Effector CD4-positive, alpha-beta T cell (primary cell): ENCODE data around the gene TJP2.
"Not testable (repeated sequence)": the region's sequence is repeated elsewhere in the genome, so short reads cannot be mapped to it uniquely, and the experiment has no call there.

Experiments used
- DNase-seq: peaks from one replicate; pipeline ENCODE4 v3.0.0-alpha.2; 2020

Gene TJP2

DNA sequence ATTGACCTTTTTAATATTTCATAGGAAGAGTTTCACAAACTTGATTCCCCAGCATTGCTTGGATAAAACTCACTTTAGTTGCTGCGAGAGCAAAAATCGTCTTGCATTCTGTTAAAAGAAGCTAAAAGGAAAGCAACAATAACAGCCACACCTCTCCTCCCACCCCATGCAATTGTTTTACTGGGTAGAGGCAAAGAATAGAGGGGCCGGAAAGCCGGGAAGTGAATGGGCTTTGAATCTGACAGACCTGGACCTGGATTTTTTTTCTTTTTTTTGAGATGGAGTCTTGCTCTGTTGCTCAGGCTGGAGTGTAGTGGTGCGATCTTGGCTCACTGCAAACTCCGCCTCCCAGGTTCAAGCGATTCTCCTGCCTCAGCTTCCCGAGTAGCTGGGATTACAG, 9.5 kb upstream of the TJP2 start:
- not testable (repeated sequence) for DNase-seq

DNA sequence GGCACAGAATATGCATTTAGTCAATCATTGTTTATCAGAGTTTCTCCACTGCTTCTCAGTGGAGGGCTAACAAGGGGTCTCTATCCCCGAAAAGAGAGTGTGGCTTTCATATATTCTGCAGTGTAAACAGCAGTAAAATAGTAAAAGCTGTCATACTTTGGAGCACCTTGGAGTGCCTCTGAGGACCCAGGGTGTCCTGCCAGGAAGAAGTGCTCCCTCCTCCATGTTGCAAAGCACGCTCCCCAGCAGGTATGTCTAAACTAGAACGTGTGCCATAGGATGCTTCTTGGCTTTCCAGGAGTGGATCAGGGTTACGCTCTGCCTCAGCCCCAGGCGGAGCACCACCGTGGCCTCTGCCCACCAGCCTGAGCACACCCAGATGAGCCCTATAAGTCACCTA, 8.5 kb upstream of the TJP2 start:
- no peak for DNase-seq

DNA sequence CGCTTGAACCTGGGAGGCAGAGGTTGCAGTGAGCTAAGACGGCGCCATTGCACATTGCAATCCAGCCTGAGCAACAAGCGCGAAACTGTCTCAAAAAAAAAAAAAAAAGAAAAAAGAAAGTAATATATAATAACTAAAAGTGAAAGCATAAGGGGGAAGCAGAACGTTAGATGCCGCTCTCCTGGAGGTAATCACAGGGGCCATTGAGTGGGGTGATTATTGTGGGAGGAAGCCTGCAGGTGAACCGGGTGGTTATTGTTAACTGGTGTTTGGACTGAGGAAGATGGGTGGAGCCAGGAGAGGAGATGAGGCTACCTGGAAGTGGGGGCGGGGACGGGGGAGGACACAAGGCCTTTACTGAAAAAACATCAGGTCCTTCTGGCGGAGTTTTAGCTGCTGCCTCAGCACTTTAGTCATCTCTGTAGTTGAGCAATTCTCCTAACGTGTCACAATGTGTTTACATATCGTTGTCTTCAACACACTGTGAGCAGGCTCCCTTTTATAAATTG, 5.3 kb upstream of the TJP2 start:
- DNase-seq, result no peak

DNA sequence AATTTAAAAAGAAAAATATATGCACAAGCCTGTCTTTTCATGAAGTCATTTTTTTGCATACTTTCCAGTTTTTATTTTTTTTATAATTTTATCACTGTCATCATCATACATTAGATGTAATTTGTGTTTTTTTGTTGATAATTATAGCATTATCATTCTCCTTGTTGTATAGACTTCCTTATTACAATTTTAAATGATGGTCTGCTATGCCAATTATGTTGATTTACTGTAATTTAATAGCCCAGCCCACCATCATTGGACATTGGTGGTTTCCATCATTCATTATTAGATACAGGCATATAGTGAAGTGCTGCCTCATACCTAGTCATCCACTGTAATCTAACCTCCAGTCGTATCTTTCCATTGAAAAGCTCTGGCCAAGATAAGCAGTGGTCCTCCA, 3.8 kb upstream of the TJP2 start:
- DNase-seq, result no peak

DNA sequence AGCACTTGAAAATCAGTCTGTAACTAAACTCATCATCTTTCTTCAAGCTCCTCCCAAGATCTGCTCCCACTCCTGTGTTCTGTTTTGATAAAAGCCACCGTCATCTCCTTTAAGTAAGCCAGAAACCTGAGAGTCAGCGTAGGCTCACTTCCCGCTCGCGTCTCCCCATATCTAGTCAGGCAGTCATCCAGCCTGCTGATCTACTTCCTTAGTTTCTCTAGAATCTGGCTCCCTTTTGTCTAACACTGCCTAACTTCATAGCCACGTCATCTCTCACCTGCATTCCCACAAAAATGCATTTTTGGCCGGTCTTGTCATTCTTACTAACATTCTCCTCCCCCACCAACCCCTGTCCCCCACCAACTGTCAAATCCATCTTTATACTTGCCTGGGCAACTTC, 3.0 kb upstream of the TJP2 start:
- DNase-seq, result no peak

DNA sequence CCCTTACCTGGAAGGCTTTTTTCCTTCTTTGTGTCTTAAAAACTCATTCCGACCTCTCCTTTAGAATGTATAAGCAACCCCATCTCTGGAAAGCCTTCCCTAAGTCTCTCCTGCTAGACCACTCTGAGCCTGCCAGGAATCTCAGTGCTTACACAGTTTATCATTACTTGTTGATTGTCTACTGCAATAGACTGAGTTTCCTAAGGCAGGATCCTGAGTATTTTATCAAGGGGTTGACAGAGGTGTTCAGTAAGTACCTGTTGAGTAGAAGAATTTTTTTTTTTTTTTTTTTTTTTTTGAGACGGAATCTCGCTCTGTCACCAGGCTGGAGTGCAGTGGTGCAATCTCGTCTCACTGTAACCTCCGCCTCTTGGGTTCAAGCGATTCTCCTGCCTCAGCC, 2.6 kb upstream of the TJP2 start:
- DNase-seq, result no peak

DNA sequence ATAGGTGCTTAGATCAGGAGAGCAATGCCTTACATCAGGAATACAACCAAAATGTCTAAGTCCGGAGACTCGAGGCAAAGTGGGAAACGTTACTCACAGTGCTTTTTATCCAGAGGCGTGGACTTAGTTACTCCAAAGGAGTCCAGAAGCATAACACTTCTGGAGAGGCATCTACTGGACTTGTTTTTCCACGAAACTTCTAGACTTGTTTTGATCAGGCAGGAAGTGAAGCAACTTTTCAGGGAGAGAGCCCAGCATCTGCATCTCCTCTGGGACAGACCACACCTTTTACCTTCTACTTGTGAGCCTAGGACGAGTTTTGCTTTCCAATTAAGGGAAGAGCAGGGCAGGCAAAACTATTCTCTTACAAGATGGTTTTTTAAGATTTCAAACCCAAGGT, 1.2 kb upstream of the TJP2 start:
- no peak for DNase-seq

DNA sequence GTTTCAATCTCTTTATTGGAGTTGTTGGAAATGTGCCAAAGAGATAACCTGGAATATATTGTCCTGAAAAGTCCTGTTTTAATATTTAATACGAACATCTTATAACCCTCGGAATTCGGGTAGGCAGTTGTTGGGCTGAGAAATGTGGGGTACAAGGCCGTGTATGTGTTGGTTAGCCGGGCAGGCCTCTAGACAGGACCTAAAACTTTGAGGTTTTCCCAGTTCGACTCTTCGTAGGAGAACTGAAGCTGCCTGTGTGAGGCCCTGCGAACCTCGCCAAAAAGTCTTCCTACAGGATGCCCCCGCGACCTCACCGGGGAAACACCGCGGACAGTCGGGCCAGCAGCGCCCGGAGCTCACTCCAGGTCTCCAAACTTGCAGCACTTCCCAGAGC, 583 bp upstream of the TJP2 start:
- no peak for DNase-seq

DNA sequence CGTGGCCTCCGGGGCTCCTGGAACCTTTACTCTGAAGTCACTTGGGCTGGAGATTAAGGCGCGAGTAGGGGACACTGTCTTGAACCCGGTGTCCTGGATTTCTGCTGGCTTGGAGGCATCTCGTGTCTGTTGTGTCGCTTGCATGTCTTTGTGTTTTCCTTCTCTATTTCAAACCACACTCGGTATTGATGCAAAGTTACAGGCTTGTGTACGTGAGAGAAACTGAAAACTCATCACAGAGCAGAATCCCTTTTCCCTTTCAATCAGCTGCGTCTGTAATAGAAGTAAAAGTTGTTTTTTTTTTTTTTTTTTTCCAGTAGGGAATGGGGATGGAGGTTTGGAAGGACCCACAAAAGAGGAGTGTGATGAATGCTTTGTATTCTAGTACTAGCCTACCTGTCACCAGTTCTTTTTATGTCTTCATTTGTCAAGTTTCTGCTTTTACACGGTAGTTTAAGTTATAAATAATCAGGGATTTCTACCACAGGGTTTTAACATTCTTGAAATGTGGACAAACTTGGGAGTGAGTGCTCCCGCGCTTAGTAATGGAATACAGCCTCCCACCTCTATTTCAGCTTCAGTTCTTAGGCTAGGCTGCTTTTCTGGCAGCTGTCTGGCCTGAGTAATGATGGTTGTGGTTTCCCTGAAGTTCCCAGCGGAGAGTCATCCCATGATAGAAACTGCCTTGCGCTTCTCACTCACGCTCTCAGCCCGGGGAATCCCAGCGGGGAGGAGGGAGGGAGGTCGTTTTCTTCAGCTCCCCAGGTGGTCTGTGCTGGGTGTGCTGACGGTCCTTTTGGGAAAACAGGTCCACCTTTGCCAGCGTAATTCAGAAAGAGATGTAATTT, 763 bp downstream of the TJP2 start:
- no peak for DNase-seq

DNA sequence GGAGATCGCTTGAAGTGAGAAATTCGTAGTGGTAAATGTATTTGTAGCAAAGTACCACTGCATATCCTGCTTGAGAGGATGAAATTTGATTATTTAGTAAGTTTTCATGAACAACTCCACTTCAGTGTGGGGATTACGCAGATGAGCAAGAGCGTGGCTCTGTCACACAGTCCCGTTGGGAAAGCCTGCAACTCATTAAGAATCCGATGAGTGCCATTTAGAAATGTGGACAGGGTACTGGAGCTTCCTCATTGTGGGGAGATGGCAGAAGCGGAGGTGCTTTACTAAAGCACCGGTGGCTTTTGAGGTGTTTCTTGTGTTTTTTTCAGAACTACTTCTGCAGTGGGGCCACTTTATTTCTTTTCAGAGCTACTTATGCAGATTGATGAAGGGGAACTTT, 1.4 kb downstream of the TJP2 start:
- DNase-seq, result no peak

DNA sequence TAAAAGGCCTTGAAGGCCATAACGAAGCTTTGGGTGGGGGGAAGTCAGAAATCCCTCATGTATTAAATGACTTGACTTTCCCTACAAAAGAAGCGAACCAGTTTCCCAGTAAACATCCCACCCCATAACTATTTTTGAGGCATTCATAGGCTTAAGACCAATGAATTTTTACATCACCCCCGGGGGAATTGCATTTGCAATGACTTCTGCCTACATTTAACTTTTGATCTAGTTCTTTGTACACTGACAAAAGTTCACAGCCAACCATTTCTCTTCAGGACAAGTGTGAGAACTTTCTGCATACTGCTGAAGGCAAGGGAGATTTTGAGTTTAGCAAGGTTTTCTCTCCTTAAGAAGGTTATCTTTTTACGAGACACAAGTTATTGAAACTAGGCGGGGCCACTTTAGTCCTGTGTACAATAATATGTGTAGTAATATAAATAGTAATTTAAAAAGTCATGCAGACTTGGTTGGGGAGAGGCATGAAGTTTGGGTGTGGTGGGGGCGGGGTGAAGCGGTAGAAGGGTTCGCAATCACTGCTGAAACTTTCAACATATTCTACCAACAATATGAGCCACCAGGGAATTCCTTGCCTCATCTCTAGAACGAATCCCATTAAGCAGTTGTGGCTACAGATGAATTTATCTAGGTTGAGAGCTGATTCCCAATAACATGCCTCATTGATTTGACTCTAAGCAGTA, 2.5 kb downstream of the TJP2 start:
- DNase-seq, result no peak

DNA sequence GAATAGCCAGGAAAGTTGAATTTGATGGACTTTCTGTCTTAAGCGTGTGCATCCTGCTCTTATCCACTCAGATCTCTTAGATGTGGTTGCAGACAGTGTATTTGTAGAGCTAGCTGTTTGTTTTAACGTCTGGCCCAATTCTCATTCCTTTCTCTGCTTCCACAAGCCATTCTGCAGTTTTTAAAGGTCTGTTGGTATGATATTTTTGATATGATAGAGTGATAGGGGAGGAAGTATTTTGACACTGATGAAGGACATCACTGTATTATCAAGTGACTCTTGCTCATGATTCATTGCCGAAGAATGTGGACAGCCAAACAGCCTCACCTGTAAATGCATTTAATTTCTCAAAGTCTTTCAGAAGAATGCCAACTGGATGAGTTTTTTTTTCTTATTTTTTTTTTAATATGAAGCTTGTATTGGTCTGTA, 4.5 kb downstream of the TJP2 start:
- DNase-seq, result no peak

DNA sequence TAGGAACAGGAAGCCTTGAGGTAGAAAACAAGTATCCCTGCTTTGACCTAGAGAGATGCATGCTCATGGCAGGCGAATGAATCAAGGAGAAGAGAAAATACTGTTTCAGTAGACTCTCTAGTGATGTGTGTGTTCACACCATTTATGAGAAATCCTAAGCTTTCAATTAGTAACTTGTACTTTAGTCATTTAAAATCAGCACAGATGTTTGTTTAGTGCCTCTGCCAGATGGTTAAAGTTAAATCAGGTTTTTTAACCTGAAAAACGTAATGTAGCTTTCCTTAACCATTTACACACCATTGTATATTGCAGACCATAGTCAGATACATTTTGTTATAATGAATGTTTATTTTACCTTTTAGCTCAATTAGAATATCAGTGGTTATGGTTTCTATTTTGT, 5.0 kb downstream of the TJP2 start:
- DNase-seq, result no peak

DNA sequence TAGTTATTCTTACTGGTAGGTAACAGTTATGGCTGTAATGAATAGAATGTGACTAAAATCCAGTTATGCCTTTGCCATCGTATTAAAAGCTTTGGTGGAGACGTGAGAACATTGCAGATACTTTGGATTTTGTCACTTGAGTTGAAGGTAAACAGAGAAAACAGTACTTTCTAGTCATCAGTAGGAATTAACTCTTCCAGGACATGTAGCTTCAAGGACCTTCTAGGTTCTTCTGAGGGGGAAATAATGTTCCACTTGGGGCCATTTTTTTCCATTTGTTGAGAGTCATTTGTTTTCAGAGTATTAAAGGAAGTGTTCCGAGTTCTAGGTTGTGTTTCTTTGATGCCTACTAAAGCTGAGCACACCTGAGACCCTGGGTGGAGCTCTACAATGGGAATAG, 6.1 kb downstream of the TJP2 start:
- no peak for DNase-seq

DNA sequence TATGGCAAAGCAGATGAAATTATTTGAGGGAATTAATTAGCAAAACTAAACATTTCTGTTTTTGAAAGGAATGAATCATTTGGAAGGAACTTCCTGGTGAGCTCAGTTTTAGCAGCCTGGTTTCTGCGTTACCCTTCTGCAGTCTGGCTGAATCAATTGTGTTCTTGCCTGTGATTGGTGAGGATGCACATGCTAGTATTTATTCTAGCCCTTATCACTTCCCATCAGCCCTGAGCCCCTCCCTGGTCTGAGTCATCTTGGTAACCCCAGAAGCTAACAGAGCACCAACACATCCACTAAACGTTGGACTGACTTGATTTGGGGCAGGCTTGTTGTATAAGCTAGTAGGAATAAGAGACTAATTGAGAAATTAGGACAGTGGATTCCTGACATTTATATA, 6.6 kb downstream of the TJP2 start:
- no peak for DNase-seq

DNA sequence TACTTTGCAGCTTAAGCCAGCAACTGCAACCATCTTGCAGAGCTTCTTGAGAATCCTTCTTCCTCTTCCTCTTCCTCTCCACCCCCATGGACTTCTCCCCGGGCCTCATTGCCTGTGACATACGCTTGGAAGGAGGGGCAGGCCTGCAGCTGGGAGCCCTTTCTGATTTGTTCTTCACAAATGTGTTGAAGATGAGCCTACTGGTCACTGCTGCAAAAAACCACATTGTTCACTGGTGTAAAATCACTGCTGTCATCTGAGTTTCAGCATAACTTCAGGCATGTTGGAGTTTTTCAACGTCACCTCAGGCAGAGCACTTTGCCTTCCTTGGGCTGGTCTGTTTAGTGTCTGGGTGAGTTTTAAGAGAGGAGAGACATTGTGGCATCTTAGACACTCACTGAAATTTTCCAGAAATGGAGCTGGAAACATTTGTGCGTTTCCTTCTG, 7.9 kb downstream of the TJP2 start:
- DNase-seq, result no peak

DNA sequence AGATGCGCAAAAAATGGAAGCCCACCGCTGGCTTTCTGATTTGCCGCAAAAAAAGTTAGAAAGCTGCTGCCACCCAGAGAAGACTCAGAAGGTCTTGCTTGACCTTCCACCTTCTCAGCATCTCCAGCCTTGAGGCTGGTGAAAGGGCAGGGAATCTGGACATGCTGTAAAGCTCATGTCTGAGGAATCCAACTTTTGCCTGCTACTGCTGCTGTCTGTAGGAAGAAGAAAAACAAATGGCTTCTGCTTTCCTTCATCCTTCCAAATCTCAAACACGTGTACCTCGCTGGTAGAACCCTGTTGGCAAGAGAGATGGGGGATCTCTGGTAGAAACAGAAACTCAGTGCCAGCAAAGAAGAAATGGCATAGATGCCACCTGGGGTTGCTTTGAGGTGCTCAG, 10.2 kb downstream of the TJP2 start:
- no peak for DNase-seq

DNA sequence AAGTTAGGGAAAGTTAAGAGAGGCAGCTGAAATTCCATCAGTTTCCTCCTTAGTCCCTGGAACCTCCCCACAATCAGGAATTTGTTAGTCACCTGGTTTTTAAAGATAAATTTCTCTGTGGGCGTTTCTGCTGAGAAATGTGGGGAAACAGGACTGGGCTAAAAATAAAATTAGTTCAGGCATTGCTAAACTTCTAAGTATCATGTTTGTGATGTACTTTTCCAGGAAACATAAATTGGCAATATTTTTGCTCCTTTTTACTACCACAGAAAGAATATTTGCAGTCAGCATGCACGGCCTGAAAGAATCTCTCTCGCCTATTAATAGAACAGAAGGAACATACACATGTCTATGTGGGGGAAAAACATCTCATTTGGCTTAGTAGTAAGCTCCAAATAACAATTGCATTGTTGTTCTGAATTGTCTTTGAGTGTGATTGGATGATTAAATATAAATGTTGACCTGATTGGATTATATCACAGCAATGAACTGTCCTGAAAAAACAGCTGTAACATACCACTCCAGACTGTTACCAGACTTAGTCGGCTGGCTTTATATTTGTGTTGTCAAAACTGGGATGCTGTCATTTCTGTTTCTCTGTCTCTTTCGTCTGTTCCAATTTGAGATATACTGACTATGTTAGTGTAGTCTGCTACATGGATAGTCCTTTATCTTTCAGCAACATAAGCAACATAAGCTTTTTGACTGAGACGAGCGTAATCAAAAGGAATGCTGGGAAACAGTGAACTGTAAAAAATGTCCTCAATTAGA, 12.9 kb downstream of the TJP2 start:
- no peak for DNase-seq

DNA sequence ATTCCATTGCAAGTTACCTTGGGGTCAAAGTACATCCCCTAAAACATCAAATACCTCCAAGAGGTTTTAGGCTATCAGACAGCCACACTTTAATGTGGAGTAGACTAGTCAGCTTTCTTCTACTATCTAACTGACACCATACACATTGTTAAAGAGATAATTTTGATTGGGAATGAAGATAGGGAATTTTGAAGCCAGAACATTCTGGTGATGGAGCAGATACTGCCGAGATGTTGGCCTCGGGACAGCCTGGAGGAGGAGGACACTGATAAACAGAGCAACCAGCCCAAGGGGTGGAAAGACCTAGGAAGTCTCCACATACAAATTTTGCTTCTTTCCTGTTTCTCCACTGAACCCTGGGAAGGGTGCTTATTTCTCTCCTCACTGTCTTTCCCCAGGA, 14.9 kb downstream of the TJP2 start:
- DNase-seq, result no peak

DNA sequence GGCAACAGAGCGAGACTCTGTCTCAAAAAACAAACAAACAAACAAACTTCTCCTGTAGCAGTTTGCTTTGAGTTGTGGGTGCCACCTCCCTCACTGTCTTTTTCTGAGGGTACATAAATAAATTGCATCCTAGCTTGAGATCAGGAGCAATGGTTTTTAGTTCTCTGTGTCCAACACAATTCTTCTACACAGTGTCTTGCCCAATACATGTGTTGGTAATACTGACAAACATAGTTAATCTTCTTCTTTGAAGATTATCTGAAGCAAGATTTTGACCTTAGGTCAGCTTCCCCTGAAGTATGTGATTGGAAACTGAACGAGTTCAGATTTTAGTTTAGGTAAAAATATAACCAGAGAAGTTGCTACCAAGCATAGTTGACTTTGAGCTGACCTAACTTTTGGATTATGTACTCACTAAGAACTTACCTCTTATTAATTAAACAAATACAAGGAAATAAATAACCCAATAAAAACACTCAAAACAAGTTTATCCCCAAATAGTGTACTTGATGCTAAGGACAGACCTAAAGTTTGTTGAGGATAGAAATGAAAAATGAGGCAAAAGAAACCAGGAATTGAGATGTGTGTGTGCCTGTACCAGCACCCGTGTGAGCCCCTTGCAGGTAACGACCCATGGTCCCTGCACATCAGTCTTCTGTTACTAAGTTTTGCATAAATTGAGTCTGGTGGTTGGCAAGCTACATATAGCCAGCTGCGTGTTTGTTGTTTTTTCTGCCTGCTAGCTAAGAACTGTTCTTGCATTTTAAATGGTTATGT, 16.2 kb downstream of the TJP2 start:
- no peak for DNase-seq

DNA sequence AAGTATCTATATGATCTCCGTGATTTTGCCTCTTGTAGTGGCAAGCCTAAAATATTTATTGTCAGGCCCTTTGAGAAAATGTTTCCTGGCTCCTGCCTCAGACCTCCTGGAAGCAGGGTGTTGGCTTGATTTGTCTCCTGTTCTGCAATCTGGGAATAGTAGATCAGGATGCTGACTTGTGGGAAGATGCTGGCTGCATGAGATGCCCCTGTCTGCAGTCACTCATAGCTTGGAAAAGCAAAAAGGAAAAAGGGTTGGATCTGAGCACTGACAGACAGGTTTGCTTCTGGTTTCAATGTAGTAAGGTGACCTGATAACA, 16.7 kb downstream of the TJP2 start:
- DNase-seq, result no peak

DNA sequence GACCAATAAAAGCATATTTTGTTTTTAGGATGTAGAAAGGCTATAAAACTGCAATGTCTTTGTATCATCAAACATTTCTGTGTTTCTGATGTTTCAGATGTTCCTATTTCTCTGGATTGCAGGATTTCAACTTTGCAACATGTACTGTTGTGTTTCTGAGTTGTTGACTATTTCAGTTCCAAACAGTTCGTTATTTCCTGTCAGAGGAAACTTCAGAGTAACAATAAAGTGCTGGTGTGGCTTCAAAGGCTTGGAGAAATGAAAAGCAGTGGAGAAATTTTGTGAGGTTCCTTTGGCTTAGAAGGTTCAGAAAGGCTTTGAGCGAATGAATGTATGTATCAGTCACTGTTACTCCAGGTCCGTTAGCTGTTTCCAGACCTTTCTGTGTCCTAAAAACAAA, 17.2 kb downstream of the TJP2 start:
- no peak for DNase-seq

DNA sequence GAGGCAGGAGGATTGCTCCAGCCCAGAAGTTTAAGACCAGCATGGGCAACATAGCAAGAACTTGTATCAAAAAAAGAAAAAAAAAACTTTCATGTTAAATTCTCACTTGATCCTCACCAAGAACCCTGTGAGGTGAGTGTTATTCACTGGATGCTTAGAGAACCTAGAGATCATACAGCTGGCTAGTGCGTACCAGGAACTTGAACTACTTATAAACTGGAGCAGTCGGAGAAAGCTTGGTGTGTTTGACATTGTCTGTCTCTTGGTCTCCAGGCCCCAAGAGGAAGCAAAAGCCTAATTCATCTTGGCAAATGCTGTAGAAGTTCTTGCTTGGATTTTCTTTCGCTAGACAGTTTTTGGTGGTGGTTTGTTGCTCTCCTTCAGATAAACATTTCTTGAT, 18.1 kb downstream of the TJP2 start:
- DNase-seq, result no peak
